Measurements from ENCODE around the gene ZNF445.
"Not testable (repeated sequence)": the region's sequence is repeated elsewhere in the genome, so short reads cannot be mapped to it uniquely, and the experiment has no call there.

ZNF445 gene

GRCh38 chr3:44477312-44478030 is at the start of gene ZNF445:
ZNF445 (minus strand) TSS chr3:44477670; CDS start chr3:44455549, 22,121 bp downstream.
- DNase-seq (ENCODE audit: low spot score) = peak; percentile 73

- no peak for DNase-seq (ENCODE audit: low spot score)
These were observed 47.6 kb upstream of the ZNF445 start for GRCh38 chr3:44525060-44525459.

DNA sequence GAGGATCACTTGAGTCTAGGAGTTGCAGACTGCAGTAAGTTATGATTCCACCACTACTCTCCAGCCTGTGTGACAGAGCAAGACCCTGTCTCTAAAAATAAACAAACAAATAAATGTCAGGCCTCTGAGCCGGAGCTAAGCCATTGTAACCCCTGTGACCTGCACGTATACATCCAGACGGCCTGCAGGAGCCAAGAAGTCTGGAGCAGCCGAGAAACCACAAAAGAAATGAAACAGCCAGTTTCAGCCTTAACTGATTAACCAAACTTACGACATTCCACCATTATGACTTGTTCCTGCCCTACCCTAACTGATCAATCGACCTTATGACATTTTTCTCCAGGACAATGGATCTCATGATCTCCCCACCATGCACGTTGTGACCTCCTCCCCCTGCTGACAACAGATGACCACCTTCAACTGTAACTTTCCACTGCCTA is 45.0 kb upstream of the ZNF445 start:
- no peak for DNase-seq (ENCODE audit: low spot score)

DNA sequence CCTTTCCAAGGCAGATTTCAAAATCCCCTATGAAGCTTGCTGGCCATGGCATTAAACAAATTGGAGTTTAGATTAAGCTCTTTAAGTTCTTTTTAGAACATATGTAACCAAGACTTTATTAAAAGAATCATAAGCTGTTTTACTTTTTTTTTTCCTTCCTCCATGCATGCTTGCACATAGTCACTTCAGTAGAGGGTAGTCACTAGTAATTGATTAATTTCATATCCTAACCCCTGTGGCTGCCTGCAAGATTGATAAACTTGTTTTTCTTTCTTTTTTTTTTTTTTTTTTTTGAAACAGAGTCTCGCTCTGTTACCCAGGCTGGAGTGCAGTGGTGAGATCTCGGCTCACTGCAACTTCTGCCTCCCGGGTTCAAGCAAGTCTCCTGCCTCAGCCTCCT is 44.3 kb upstream of the ZNF445 start:
- DNase-seq (ENCODE audit: low spot score) = no peak

GRCh38 chr3:44518782-44519156 is 41.3 kb upstream of the ZNF445 start:
- DNase-seq (ENCODE audit: low spot score) = no peak

DNA sequence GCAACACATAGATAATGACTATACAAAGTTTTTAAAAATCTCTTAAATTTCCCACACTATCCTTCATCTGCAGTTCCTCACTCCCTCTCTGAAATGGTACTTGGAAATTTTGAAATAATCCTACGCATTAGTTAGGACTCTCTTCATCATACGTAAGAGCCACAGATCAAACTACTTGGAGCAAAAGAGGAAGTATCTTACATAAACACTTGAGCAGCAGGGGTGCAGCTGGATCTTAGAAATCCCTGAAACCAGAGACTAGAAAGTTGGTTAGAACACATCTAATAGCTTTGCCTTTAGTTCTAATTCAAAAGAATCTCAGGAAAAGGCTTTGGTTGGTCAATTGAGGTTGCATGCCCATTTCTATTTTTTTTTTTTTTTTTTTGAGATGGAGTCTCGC is 38.8 kb upstream of the ZNF445 start:
- no peak for DNase-seq (ENCODE audit: low spot score)

DNA sequence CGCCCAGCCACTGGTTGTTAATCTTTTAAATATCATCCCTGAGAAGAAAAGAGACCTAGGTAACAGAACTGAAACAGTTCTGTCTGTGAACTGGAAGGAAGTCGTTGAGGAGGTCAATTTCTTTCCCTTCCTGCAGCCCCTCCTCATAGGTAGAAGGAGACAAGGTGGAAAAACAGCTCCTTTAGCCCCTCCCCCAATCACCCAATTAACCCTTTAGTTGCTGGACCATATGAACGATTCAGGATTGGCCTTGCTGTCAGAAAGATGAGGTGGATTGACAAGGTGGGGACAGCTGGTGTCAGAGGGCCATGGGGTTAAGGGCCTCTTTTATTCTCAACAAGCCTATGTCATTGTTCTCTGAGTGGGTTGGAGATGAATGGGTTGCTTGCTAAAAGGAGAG is 36.0 kb upstream of the ZNF445 start:
- DNase-seq (ENCODE audit: low spot score) = no peak

GRCh38 chr3:44511238-44511566 is 33.7 kb upstream of the ZNF445 start:
- DNase-seq (ENCODE audit: low spot score) = no peak

GRCh38 chr3:44510000-44510368 is 32.5 kb upstream of the ZNF445 start:
- DNase-seq (ENCODE audit: low spot score) = peak; percentile 3

- DNase-seq (ENCODE audit: low spot score) = no peak
These were observed 32.0 kb upstream of the ZNF445 start for GRCh38 chr3:44509393-44509921.

- no peak for DNase-seq (ENCODE audit: low spot score)
These were observed 29.5 kb upstream of the ZNF445 start for GRCh38 chr3:44506961-44507360.

DNA sequence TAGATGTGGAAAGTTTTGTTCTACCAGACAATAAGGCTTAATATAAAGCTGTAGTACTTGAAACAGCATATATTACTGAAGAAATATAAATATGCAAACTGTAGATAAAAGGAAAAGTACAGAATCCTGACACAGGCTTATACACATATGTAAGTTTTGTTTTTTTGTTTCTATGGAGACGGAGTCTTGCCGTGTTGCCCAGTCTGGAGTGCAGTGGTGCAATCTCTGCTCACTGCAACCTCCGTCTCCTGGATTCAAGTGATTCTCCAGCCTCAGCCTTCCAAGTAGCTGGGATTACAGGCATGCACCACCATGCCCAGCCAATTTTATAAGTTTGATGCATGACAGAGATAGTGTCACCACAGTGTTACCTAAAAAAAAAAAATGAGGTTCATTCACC is 29.1 kb upstream of the ZNF445 start:
- no peak for DNase-seq (ENCODE audit: low spot score)

- no peak for DNase-seq (ENCODE audit: low spot score)
These were observed 27.1 kb upstream of the ZNF445 start for GRCh38 chr3:44504566-44504965.

DNA sequence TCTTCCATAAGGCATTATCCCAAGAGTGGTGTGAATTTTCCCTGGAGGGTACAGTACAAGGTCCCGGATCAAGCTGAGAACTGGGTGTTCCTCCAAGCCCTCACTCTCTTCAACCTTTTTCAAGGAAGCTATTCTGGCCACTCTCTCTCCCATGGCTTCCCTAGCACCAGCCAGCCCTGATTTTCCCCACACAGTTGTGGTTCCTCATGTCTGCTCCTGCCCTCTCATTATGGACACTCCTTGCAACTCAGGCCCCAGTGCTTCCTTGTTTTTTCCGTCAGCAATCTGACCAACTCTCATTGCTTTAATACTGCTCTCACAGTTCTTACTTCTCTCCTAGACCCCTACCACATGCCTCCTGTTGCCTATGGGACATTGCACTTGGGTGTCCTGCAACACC is 25.7 kb upstream of the ZNF445 start:
- DNase-seq (ENCODE audit: low spot score) = not testable (repeated sequence)

DNA sequence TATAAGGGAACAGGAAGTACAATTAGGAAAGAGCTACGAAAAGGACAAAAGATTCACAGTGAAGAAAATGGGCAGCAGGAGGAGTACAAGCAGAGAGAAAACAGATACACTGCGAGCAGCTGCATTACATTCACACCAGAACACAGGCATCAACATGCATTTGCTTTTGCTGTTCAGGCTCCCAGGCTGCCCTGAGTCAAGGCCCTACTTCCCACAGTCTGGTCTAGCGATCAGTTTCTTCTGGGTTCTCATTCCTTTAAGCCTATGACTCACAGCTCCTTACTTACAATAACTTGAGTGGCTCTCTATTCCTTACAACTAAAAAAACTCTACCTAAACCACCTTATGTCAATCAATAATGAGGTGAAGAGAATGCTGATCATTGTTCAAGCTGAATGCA is 24.5 kb upstream of the ZNF445 start:
- no peak for DNase-seq (ENCODE audit: low spot score)

- not testable (repeated sequence) for DNase-seq (ENCODE audit: low spot score)
These were observed 22.4 kb upstream of the ZNF445 start for GRCh38 chr3:44499899-44500168.

- DNase-seq (ENCODE audit: low spot score) = no peak
These were observed 21.9 kb upstream of the ZNF445 start for GRCh38 chr3:44499149-44499898.

DNA sequence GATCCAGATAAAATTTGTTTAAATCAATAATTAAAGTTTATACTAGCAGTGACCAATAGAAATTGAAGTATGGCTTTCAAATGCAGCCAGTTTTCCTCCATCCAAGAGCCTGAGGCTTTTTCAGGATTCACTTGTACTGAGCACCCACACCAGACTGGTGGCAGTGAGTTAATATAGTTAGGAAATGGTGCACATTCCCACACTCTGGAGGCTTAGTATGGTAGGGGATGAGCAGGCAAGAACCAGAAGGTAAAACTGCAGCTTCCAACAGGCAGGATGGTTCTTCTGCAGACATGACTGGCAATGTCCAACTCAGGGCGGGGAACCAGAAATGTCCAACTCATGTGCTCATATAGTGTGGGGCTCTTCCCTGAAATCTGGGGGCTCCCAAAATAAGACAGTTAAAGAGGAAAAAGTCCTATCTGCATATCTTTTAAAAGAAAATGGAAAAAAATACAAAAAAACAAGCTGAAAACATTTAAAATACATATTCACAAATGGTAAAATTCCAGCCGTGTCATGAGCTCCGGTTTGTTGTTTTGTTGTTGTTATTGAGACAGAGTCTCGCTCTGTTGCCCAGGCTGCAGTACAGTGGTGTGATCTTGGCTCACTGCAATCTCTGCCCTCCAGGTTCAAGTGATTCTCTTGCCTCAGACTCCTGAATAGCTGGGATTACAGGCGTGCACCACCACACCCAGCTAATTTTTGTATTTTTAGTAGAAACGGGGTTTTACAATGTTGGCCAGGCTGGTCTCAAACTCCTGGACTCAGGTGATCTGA is 18.4 kb upstream of the ZNF445 start:
- no peak for DNase-seq (ENCODE audit: low spot score)

GRCh38 chr3:44492496-44492895 is 15.0 kb upstream of the ZNF445 start:
- no peak for DNase-seq (ENCODE audit: low spot score)

DNA sequence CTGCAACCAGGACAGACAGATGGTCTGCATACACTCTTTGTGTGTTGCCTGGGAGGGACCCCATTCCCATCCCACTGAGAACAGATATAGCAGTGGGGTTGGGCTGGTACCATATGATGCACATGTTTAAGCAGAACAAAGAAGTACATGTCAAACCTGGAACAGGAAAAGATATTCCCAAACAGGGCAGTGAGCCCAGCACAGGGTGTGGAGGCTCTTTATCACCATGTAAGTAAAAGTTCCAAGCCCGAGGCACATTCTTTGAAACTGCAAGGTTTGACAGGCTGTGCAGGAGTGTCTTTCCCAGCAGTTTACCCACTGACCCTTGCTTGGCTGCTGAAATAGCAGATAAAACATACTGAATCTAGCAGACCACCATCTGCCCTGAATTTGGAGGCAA is 5.3 kb upstream of the ZNF445 start:
- no peak for DNase-seq (ENCODE audit: low spot score)

- no peak for DNase-seq (ENCODE audit: low spot score)
These were observed 1.2 kb upstream of the ZNF445 start for GRCh38 chr3:44478606-44479094.

DNA sequence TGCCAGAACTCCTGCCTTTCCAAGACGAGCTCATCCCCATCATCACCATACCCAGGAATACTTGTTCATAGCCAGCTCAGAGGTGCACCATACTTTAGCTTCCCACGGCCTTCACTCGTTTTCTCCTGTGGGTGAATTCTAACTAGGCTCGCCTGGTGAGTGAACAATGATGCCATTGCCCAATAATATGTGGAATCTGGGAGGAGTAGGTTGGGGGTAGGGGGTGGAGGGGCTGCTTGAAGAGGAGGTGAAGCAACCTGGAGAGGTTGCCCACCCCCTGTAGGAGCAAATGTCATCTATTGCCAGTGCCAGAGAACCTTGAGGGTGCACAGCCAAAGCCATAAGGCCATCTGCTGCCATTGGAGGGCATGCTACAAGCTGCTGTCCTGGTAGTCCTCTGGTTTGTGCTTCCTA is 592 bp upstream of the ZNF445 start:
- DNase-seq (ENCODE audit: low spot score) = no peak

GRCh38 chr3:44476963-44477311 is 533 bp downstream of the ZNF445 start:
- no peak for DNase-seq (ENCODE audit: low spot score)
